ENCODE data around the gene PSG6.
"Not testable (repeated sequence)": the region's sequence is repeated elsewhere in the genome, so short reads cannot be mapped to it uniquely, and the experiment has no call there.

GRCh38 chr19:42882730-42883129 lies 35.0 kb downstream of the PSG6 start:
- not testable (repeated sequence) for TF ChIP-seq POLR2A (IDR thresholded peaks at IDR 0.05; ENCODE audit: low read depth, low read length); POLR2AphosphoS5 (IDR thresholded peaks at IDR 0.05; ENCODE audit: low read depth, low read length); TAF1 (IDR thresholded peaks at IDR 0.05; ENCODE audit: borderline replicate concordance, low read depth, low read length)
